ENCODE results near the gene GDPD5. TPM values are rescaled to one million over a fixed set of nuclear protein-coding genes. Genes with fewer than 3 reads are reported as not detected.

Gene GDPD5
- total and polyA plus RNA-seq, 4 donors = 6.2 to 24.7 (median 12.0) TPM

DNA sequence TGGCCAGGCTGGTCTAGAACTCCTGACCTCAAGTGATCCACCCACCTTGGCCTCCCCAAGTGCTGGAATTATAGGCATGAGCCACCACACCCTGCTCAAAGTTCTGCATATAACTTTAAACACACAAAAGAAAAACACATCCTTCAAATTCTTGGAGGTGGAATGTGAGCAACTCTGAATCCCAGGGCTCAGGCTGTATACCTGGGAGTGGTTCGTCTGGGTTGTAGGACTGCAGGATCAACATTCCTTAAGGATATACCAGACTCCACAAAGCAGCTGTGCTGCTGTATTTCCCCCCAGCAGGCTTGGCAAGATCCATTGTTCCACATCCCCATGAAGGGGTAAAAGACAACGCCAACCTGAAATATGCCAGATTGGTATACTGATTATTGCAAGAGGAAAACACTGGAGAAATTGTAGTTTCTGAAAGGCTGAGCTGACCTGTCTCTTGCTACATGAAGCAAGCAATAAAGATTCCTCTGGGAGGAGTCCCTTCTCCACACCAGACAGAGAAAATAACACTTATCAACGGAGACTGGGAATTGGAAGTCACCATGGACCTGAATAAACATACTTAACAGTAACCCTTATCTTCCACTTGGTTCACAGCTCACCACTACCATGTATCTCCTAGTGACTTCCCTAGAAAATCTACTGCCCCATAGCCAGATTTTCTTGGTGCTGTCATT lies 138.7 kb downstream of the GDPD5 start:
- no peaks in the 10 kb centered on the region for H3K27me3 ChIP-seq (ENCODE audit: control insufficient read depth in 3 of 3, insufficient read depth in 3 of 3, low read length in 2 of 3)
- ATAC-seq (ENCODE audit: insufficient read depth, low FRiP score) = no peak
- peak overlapping the region in 1 of 2 donors; percentile 0 for H3K27ac ChIP-seq (ENCODE audit: low read depth in 1 of 2, low read length in 1 of 2)
- 59 to 86% methylated on average over 3 of the region's 3 CpGs for WGBS, 2 donors
- peaks cover 0 to 4% (median 0%) of the 10 kb centered on the region in 5 donors for H3K4me1 ChIP-seq (ENCODE audit: control insufficient read depth in 5 of 5, insufficient read depth in 5 of 5, low read length in 5 of 5)
- no peak for DNase-seq
- no peak overlapping the region for H3K4me3 ChIP-seq
- H3K9me3 ChIP-seq (ENCODE audit: control insufficient read depth in 4 of 4, insufficient read depth in 3 of 4, low read length in 3 of 4) = peaks cover 0 to 2% (median 0%) of the 10 kb centered on the region in 4 donors
- no peaks in the 10 kb centered on the region for H3K36me3 ChIP-seq (ENCODE audit: control insufficient read depth in 4 of 4, insufficient read depth in 4 of 4, low read length in 4 of 4)
- H3K9ac ChIP-seq (ENCODE audit: insufficient read depth in 1 of 2, low read length in 2 of 2) = no peak overlapping the region
- TF ChIP-seq, protein P1, sequence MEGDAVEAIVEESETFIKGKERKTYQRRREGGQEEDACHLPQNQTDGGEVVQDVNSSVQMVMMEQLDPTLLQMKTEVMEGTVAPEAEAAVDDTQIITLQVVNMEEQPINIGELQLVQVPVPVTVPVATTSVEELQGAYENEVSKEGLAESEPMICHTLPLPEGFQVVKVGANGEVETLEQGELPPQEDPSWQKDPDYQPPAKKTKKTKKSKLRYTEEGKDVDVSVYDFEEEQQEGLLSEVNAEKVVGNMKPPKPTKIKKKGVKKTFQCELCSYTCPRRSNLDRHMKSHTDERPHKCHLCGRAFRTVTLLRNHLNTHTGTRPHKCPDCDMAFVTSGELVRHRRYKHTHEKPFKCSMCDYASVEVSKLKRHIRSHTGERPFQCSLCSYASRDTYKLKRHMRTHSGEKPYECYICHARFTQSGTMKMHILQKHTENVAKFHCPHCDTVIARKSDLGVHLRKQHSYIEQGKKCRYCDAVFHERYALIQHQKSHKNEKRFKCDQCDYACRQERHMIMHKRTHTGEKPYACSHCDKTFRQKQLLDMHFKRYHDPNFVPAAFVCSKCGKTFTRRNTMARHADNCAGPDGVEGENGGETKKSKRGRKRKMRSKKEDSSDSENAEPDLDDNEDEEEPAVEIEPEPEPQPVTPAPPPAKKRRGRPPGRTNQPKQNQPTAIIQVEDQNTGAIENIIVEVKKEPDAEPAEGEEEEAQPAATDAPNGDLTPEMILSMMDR (IDR thresholded peaks at IDR 0.05; ENCODE audit: control extremely low read depth, extremely low read depth) = no peak

Small RNA genes within 50 kb of the gene (small RNA-seq; reads per million reads assigned to genes)
- not detected for gene SNORD15A (ENCODE audit: low replicate concordance)
- 128 reads per million, percentile 98 among the genes with 10 or more reads in this experiment for gene SNORD15B (ENCODE audit: low replicate concordance)

Other genes starting within 250 kb of the GDPD5 start
- 100 to 1,000 TPM in 1 of 2 donors, 10 to 100 TPM in 1; 64.4 to 145 TPM for gene ARRB1, start 174.3 kb downstream of the GDPD5 start, total RNA-seq
- gene ARRB1, start 174.3 kb downstream of the GDPD5 start, polyA plus RNA-seq = 10 to 100 TPM; 39.8 to 46.0 TPM
- gene RPS3, start 126.4 kb downstream of the GDPD5 start, total RNA-seq = 1,000 to 10,000 TPM; 1,036 to 2,104 TPM
- 1,000 to 10,000 TPM; 2,193 to 2,813 TPM for gene RPS3, start 126.4 kb downstream of the GDPD5 start, polyA plus RNA-seq
- 1 to 10 TPM; 1.2 to 2.3 TPM for gene KLHL35, start 92.7 kb downstream of the GDPD5 start, total RNA-seq
- gene KLHL35, start 92.7 kb downstream of the GDPD5 start, polyA plus RNA-seq = 1 to 10 TPM in 1 of 2 donors, under 1 TPM in 1; 0.62 to 2.4 TPM
- 100 to 1,000 TPM; 234 to 585 TPM for gene SERPINH1, start 36.3 kb upstream of the GDPD5 start, total RNA-seq
- 100 to 1,000 TPM; 112 to 340 TPM for gene SERPINH1, start 36.3 kb upstream of the GDPD5 start, polyA plus RNA-seq
- gene MAP6, start 143.1 kb upstream of the GDPD5 start, total RNA-seq = 10 to 100 TPM in 1 of 2 donors, 1 to 10 TPM in 1; 8.1 to 17.8 TPM
- 1 to 10 TPM; 5.8 to 6.4 TPM for gene MAP6, start 143.1 kb upstream of the GDPD5 start, polyA plus RNA-seq
- under 1 TPM in 1 of 2 donors, not detected in 1; 0.09 TPM for gene MOGAT2, start 191.9 kb upstream of the GDPD5 start, total RNA-seq
- under 1 TPM in 1 of 2 donors, not detected in 1; 0.06 TPM for gene MOGAT2, start 191.9 kb upstream of the GDPD5 start, polyA plus RNA-seq
- 10 to 100 TPM in 1 of 2 donors, 1 to 10 TPM in 1; 5.7 to 11.1 TPM for gene DGAT2, start 242.8 kb upstream of the GDPD5 start, total RNA-seq
- gene DGAT2, start 242.8 kb upstream of the GDPD5 start, polyA plus RNA-seq = 10 to 100 TPM in 1 of 2 donors, 1 to 10 TPM in 1; 4.2 to 54.0 TPM